Astrocyte (in vitro differentiated cells and primary cell): ENCODE results near the gene ARSI.

Source experiments
- CTCF ChIP-seq: IDR thresholded peaks from 2 replicates; pipeline ENCODE4 v1.5.1; 2011; ENCODE audit warnings: low read depth, mild to moderate bottlenecking, inconsistent platforms, low read length, moderate library complexity; ENCODE audit not compliant: insufficient read depth
- EZH2 ChIP-seq: IDR thresholded peaks from 2 replicates; pipeline ENCODE4 v1.6.1; 2012; ENCODE audit warnings: mild to moderate bottlenecking, low read length, inconsistent platforms; ENCODE audit not compliant: insufficient read depth

- TF ChIP-seq CTCF (no peak), EZH2 (no peak)
Measured at GRCh38 chr5:150283904-150284303, 18.8 kb downstream of the ARSI start.
